OCI-LY3 (cell line): Measurements from ENCODE around the gene BRME1.

Experiments
- CTCF ChIP-seq: fragments of 200-600, 300-600 bp; sonication (generic); IDR thresholded peaks from 2 replicates; pipeline ENCODE4 v1.5.1; 2014; ENCODE audit warnings: antibody characterized with exemption, low read length, low read depth
- EZH2phosphoT487 ChIP-seq: fragments of 200-600 bp; shearing (Covaris generic); IDR thresholded peaks from 2 replicates; pipeline ENCODE4 v1.6.1; 2018; ENCODE audit warnings: antibody characterized with exemption, mixed run types, low read depth

GRCh38 chr19:13876834-13877233, 29.1 kb downstream of the BRME1 start, which contains the start of gene NANOS3:
- TF ChIP-seq CTCF = no peak
- no peak for TF ChIP-seq EZH2phosphoT487
